Naive thymus-derived CD4-positive, alpha-beta T cell (primary cell): Measurements from ENCODE around the gene NCOR2. TPM values are rescaled to one million over a fixed set of nuclear protein-coding genes. Genes with fewer than 3 reads are reported as not detected.

ENCODE experiments used
- ATAC-seq: fragments of 150-1000 bp; cut with Tn5 transposase; 2 replicates; pipeline ENCODE4 v1.10.0; 2021; ENCODE audit warnings: mild to moderate bottlenecking, moderate library complexity
- CTCF ChIA-PET: fragments of 350-600 bp; sonication (Branson Sonifier 250); formaldehyde crosslinking; loops from one replicate; lab custom pipeline; 2021; ENCODE audit warnings: antibody characterized with exemption; lab: Charles Lee
- POLR2A ChIA-PET: fragments of 350-600 bp; sonication (Branson Sonifier 250); formaldehyde crosslinking; loops from one replicate; lab custom pipeline; 2021; ENCODE audit warnings: antibody characterized with exemption, inconsistent platforms; lab: Charles Lee
- DNase-seq, 9 donors: peaks; one replicate each; pipeline versions ENCODE4 v3.0.0 to v3.0.0-alpha.2; 2020 to 2022; ENCODE audit warnings: mixed read lengths in 1 of 9
- H3K27ac ChIP-seq: one replicate; pipeline ENCODE4 v1.7.0; 2013; ENCODE audit warnings: mild to moderate bottlenecking, low read depth, low read length, moderate library complexity
- H3K27me3 ChIP-seq, 2 donors: one replicate each; pipeline ENCODE4 v1.7.0; 2013; ENCODE audit warnings: low read length in 2 of 2, mild to moderate bottlenecking in 2 of 2, moderate library complexity in 2 of 2; ENCODE audit not compliant: control insufficient read depth in 2 of 2, insufficient read depth in 2 of 2
- H3K36me3 ChIP-seq, 3 experiments: 1 replicate in 2 of 3; 2 replicates in 1 of 3; pipeline ENCODE4 v1.7.0; 2013; ENCODE audit warnings: low read length in 3 of 3, mild to moderate bottlenecking in 3 of 3, moderate library complexity in 1 of 3; ENCODE audit not compliant: insufficient read depth in 3 of 3, control insufficient read depth in 2 of 3
- H3K4me1 ChIP-seq, 2 donors: one replicate each; pipeline ENCODE4 v1.7.0; 2013; ENCODE audit warnings: low read length in 2 of 2, mild to moderate bottlenecking in 2 of 2, moderate library complexity in 1 of 2; ENCODE audit not compliant: control insufficient read depth in 2 of 2, insufficient read depth in 2 of 2
- H3K4me3 ChIP-seq: 2 replicates; pipeline ENCODE4 v1.7.0; 2013; ENCODE audit warnings: mild to moderate bottlenecking, low read length
- H3K9me3 ChIP-seq, 3 experiments: 1 replicate in 2 of 3; 2 replicates in 1 of 3; pipeline ENCODE4 v1.7.0; 2013; ENCODE audit warnings: low read length in 3 of 3; ENCODE audit not compliant: control insufficient read depth in 2 of 3
- H3K27ac Mint-ChIP-seq, 9 donors: one replicate each; pipeline ENCODE4 v1.8.0; 2020 to 2022; ENCODE audit warnings: mixed read lengths in 9 of 9, mild to moderate bottlenecking in 8 of 9, moderate library complexity in 5 of 9, inconsistent platforms in 2 of 9
- H3K27me3 Mint-ChIP-seq, 5 donors: one replicate each; pipeline ENCODE4 v1.8.0; 2021 to 2022; ENCODE audit warnings: mixed read lengths in 5 of 5, mild to moderate bottlenecking in 1 of 5
- H3K36me3 Mint-ChIP-seq, 5 donors: one replicate each; pipeline ENCODE4 v1.8.0; 2020 to 2022; ENCODE audit warnings: mixed read lengths in 5 of 5, mild to moderate bottlenecking in 3 of 5, inconsistent platforms in 1 of 5
- H3K4me1 Mint-ChIP-seq, 7 donors: one replicate each; pipeline ENCODE4 v1.8.0; 2020 to 2022; ENCODE audit warnings: mixed read lengths in 7 of 7, mild to moderate bottlenecking in 3 of 7, inconsistent platforms in 1 of 7
- H3K4me3 Mint-ChIP-seq, 10 donors: one replicate each; pipeline ENCODE4 v1.8.0; 2020 to 2022; ENCODE audit warnings: mild to moderate bottlenecking in 10 of 10, mixed read lengths in 10 of 10, moderate library complexity in 6 of 10, inconsistent platforms in 2 of 10
- H3K9me3 Mint-ChIP-seq, 11 donors: one replicate each; pipeline ENCODE4 v1.8.0; 2020 to 2022; ENCODE audit warnings: mixed read lengths in 11 of 11, mild to moderate bottlenecking in 4 of 11, inconsistent platforms in 1 of 11, moderate library complexity in 1 of 11
- intact Hi-C, 2 donors: fragments of 100-400 bp; cut with micrococcal nuclease; formaldehyde crosslinking; loops; one replicate each; pipeline ENCODE4 v1.15.1; 2023
- polyA plus RNA-seq, 2 donors: library from polyadenylated mRNA; unstranded; fragments of 300-500 nt; fragmentation: Illumina TruSeq; gene quantifications; one replicate each; pipeline ENCODE4 v1.2.3, GENCODE V29; 2021
- total RNA-seq, 6 experiments: library from RNA in 5 of 6; stranded (reverse) in 5 of 6; gene quantifications; 1 replicate in 5 of 6; 2 replicates in 1 of 6; pipeline ENCODE4 v1.2.3 and lab custom pipeline; 2021 to 2026

Gene NCOR2
- total and polyA plus RNA-seq, 7 experiments from 2014 or later: 5.3 to 194 (median 109) TPM

GRCh38 chr12:124601706-124602105 is 34.3 kb upstream of the NCOR2 start:
- Mint-ChIP-seq H3K27ac (peak overlapping the region in 1 of 9 donors; percentile 59), H3K27me3 (peaks cover 0 to 18% (median 0%) of the 10 kb centered on the region in 5 donors), H3K9me3 (peaks cover 0 to 3% (median 0%) of the 10 kb centered on the region in 11 donors), H3K36me3 (no peaks in the 10 kb centered on the region), H3K4me3 (no peak overlapping the region), H3K4me1 (peaks cover 0 to 13% (median 11%) of the 10 kb centered on the region in 7 donors)
- ATAC-seq (no peak), DNase-seq (no peak)
- ChIA-PET CTCF (no interaction called here), POLR2A (no interaction called here)
- Histone ChIP-seq H3K9me3 (no peaks in the 10 kb centered on the region), H3K36me3 (no peaks in the 10 kb centered on the region), H3K27me3 (no peaks in the 10 kb centered on the region), H3K4me3 (no peak overlapping the region), H3K4me1 (no peaks in the 10 kb centered on the region), H3K27ac (no peak overlapping the region)
- intact Hi-C loops: no loop called here

DNA sequence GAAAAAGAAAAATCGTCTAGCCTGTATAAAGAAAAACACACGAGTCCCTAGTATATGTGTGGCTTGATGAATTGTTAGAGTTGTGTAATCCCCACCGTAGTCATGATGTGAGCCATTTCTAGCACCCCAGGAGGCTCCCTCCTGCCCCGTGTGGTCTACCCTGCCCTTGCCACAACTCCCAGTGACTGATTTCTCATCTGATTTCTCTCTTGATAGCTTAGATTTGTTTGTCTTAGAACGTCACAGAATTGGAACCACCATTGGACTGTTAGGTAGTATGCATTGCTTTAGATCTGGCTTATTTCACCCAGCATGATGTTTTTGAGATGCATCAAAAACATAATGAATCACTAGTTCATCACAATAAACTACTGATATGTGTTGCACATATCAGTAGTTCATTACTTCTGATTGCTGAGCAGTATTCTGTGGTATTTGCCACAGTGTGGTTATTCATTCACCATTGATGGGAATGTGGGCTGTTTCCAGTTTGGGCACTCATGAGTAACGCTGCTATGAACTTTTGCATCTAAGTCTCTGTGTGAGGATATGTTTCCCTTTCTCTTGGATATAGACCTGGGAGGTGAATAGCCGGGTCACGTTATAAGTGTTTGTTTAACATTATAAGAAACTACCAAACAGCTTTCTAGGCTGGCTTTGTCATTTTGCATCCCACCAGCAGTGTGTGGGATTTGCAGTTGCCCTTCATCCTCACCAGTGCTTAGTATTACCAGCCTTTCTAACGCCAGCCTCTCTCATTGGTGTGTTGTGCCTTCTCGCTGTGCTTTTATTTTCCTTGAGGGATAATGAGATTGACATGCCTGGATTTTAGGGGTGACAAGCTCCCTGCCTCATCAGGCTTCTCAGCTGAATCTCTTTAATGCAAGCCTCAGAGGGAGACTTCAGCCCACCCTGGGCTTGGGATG is 31.9 kb upstream of the NCOR2 start:
- no peaks in the 10 kb centered on the region for H3K9me3 ChIP-seq
- Mint-ChIP-seq H3K36me3 (no peaks in the 10 kb centered on the region), H3K4me1 (peaks cover 0 to 12% (median 5%) of the 10 kb centered on the region in 7 donors), H3K27ac (no peak overlapping the region), H3K9me3 (peaks cover 0 to 3% (median 0%) of the 10 kb centered on the region in 11 donors), H3K4me3 (no peak overlapping the region), H3K27me3 (peaks cover 0 to 22% (median 0%) of the 10 kb centered on the region in 5 donors)
- H3K4me3 ChIP-seq: no peak overlapping the region
- H3K4me1 ChIP-seq: no peaks in the 10 kb centered on the region
- POLR2A ChIA-PET: no interaction called here
- H3K27ac ChIP-seq: no peak overlapping the region
- no peaks in the 10 kb centered on the region for H3K36me3 ChIP-seq
- H3K27me3 ChIP-seq: no peaks in the 10 kb centered on the region
- CTCF ChIA-PET: no interaction called here
- no peak for DNase-seq
- ATAC-seq: peak; percentile 75
- intact Hi-C loops: no loop called here

GRCh38 chr12:124597041-124597440 is 29.6 kb upstream of the NCOR2 start:
- Histone ChIP-seq H3K27me3 (no peaks in the 10 kb centered on the region), H3K9me3 (no peaks in the 10 kb centered on the region), H3K36me3 (no peaks in the 10 kb centered on the region), H3K4me3 (no peak overlapping the region), H3K4me1 (no peaks in the 10 kb centered on the region), H3K27ac (no peak overlapping the region)
- intact Hi-C loops: no loop called here
- ATAC-seq (no peak), DNase-seq (no peak)
- Mint-ChIP-seq H3K27ac (no peak overlapping the region), H3K4me1 (peaks cover 0 to 6% (median 0%) of the 10 kb centered on the region in 7 donors), H3K9me3 (peaks cover 0 to 3% (median 0%) of the 10 kb centered on the region in 11 donors), H3K27me3 (peaks cover 0 to 32% (median 4%) of the 10 kb centered on the region in 5 donors), H3K36me3 (no peaks in the 10 kb centered on the region), H3K4me3 (no peak overlapping the region)
- CTCF ChIA-PET: no interaction called here
- POLR2A ChIA-PET: no interaction called here

- H3K27ac ChIP-seq: no peak overlapping the region
- Mint-ChIP-seq H3K4me1 (peaks cover 0 to 6% (median 0%) of the 10 kb centered on the region in 7 donors), H3K9me3 (peaks cover 0 to 14% (median 5%) of the 10 kb centered on the region in 11 donors), H3K27me3 (peaks cover 0 to 32% (median 4%) of the 10 kb centered on the region in 5 donors), H3K4me3 (no peak overlapping the region), H3K27ac (no peak overlapping the region), H3K36me3 (peaks cover 0 to 6% (median 5%) of the 10 kb centered on the region in 5 donors)
- H3K36me3 ChIP-seq: no peaks in the 10 kb centered on the region
- H3K4me1 ChIP-seq: no peaks in the 10 kb centered on the region
- intact Hi-C loops: no loop called here
- H3K27me3 ChIP-seq: no peaks in the 10 kb centered on the region
- no peak for ATAC-seq
- CTCF ChIA-PET: no interaction called here
- DNase-seq: no peak
- POLR2A ChIA-PET: no interaction called here
- no peak overlapping the region for H3K4me3 ChIP-seq
- no peaks in the 10 kb centered on the region for H3K9me3 ChIP-seq
These were observed 28.0 kb upstream of the NCOR2 start for GRCh38 chr12:124595444-124595843.

DNA sequence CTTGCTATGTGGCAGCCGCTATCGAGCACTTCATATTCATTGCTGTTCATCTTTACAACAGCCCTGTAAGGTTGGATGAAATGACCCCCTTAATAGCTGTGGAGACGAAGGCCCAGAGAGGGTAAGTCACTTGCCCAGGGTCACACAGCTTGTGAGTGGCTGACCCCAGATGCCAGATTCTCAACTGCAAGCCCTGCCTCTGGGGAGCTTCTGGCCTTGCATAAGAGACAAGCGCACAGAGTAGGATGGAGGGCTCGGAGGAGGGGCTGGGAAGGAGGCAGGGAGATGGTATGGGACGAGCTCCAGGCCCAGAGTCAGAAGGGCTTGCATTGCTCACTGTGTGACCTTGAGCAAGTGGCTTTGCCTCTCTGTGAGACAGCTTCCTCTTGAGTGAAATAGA is 27.4 kb upstream of the NCOR2 start:
- Mint-ChIP-seq H3K36me3 (peaks cover 0 to 6% (median 5%) of the 10 kb centered on the region in 5 donors), H3K27me3 (peaks cover 0 to 32% (median 4%) of the 10 kb centered on the region in 5 donors), H3K9me3 (peaks cover 0 to 15% (median 5%) of the 10 kb centered on the region in 11 donors), H3K27ac (peak overlapping the region in 1 of 9 donors; percentile 41), H3K4me1 (peaks cover 0 to 6% (median 0%) of the 10 kb centered on the region in 7 donors), H3K4me3 (no peak overlapping the region)
- H3K27ac ChIP-seq: no peak overlapping the region
- H3K36me3 ChIP-seq: no peaks in the 10 kb centered on the region
- H3K4me1 ChIP-seq: no peaks in the 10 kb centered on the region
- H3K27me3 ChIP-seq: no peaks in the 10 kb centered on the region
- intact Hi-C loops: no loop called here
- no peaks in the 10 kb centered on the region for H3K9me3 ChIP-seq
- ChIA-PET POLR2A (no interaction called here), CTCF (no interaction called here)
- DNase-seq (no peak), ATAC-seq (no peak)
- no peak overlapping the region for H3K4me3 ChIP-seq

- no peak overlapping the region for H3K4me3 ChIP-seq
- Mint-ChIP-seq H3K4me3 (no peak overlapping the region), H3K27ac (no peak overlapping the region), H3K36me3 (peaks cover 0 to 6% (median 5%) of the 10 kb centered on the region in 5 donors), H3K4me1 (peaks cover 7 to 13% (median 9%) of the 10 kb centered on the region in 7 donors), H3K9me3 (peaks cover 0 to 15% (median 4%) of the 10 kb centered on the region in 11 donors), H3K27me3 (peaks cover 0 to 27% (median 4%) of the 10 kb centered on the region in 5 donors)
- no peak overlapping the region for H3K27ac ChIP-seq
- DNase-seq (no peak), ATAC-seq (no peak)
- no peaks in the 10 kb centered on the region for H3K27me3 ChIP-seq
- ChIA-PET POLR2A (no interaction called here), CTCF (no interaction called here)
- H3K9me3 ChIP-seq: no peaks in the 10 kb centered on the region
- no peaks in the 10 kb centered on the region for H3K36me3 ChIP-seq
- intact Hi-C loops: no loop called here
- peaks cover 0 to 8% of the 10 kb centered on the region in 2 donors for H3K4me1 ChIP-seq
These were observed 26.5 kb upstream of the NCOR2 start for GRCh38 chr12:124593851-124594401.
